ENCODE results near the gene HS6ST3.
"Not testable (repeated sequence)": the region's sequence is repeated elsewhere in the genome, so short reads cannot be mapped to it uniquely, and the experiment has no call there.

HS6ST3 gene

DNA sequence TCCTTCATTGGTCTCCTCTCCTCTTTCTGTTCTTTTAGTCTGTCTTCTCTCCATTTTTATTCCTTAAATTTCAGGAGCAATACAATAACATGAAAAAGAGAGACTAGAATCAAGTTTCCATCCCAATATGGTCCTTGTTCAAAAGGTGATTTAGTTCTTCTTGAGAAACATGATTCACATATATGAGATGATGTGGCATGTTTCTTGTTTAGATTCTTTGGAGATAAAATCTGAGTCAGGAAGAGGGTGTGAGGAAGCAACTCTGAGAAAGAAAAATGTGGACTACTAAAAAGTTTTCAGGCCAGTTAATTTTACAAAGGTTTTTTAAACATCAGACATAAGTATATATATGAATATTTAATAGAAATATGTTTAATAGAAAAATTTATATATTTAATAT lies 673.0 kb downstream of the HS6ST3 start:
- DNase-seq (ENCODE audit: extremely low spot score, insufficient read length, low read depth) (no peak), FAIRE-seq (no peak)

DNA sequence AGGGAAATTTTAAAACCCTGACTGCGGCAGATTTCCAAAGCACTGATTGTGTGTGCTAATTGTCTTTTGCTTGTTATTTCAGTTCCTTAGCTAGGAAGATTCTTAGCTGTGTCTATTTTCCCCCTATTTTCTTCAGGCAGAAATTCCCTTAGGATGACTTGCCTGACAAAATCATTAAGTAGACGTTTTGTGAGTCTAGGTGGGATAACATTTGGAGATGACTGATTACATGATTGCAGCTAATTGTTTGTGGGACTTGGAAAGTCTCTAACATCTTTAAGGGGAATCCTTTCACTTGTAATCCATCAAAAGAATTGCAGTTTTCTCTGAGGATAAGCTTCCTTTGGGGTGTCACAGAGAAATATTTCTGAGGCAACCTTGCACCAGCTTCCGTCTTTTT lies 676.4 kb downstream of the HS6ST3 start:
- DNase-seq (ENCODE audit: extremely low spot score, insufficient read length, low read depth) (no peak), FAIRE-seq (no peak)

DNA sequence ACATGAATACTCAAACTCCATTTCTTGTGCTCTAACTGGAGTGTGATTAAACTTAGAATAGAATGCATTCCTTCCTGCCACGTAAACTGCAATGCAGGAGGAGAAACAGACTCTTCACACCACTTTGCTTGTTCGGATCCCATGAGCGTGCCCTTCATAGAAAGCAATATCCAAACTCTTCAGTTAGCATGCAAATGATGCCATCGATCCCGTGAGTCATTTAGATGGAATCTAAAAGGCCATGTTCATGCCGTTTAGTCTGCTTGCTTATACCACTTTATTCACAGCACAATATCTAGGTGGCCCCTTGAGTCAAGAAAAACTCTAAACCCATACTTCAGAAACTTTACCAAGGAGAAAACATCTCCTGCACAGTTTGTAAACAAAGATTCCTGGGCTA lies 678.6 kb downstream of the HS6ST3 start:
- DNase-seq (ENCODE audit: extremely low spot score, insufficient read length, low read depth) (no peak), FAIRE-seq (no peak)

DNA sequence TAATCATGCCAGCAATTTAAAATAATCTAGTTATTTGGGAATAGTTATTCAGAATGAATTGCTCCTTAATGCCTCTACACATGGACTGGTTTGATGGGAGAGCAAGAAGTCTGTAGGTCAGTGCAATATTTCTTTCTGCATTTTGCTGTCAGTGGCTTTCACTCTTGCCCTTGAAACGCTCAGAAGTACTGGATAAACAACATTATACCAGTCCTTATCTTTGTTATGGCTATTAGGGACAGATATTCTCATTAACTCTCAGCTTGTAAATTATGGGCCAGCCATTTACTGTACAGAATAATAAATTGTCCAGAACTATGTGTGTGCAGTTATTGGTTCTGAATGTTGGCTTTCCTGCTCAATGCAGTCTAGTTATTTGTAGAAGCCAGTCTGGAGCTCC lies 680.0 kb downstream of the HS6ST3 start:
- no peak for FAIRE-seq

DNA sequence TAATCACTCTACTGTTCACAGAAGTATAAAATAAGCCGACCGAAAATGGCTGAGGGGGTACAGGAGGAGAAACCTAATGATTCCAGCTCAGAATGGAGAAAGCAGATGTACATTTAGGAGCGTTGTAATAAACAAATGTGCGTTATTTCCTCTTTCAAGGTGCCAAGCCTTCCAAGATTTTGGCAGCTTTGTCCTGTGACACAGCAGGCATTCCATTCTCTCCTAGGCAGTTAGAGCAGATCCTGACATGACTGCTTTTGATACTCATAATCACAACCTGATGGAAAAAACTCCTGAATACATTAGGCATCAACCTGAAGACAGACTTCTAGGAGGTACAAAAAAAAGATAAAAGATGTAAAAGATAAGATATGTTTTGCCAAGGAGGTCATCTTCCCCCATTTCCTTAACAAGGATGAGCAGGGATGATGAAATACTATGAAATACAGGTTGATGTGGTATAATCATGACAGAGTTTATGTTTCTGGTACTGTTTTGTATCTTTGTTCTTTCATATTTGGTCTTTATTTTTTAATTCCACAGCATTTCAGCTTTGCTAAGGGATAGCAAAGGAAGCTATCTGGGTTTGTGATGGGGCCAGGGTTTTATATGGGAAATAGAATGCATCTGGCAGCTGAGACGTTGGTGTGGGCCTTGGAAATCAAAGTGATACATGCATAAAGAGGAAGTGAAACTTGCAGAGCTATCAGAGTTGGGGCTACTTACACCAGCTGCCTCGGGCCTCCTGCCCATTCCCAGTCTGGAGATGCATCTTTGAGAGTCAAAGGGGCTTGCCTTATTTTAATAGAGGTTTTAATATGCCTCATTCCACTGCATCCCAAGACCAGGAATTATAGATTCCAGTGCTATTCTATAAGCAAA lies 681.8 kb downstream of the HS6ST3 start:
- DNase-seq (ENCODE audit: extremely low spot score, insufficient read length, low read depth) = peak; percentile 2

More for the DNA sequence above, 680.0 kb downstream of the HS6ST3 start:
- DNase-seq (ENCODE audit: extremely low spot score, insufficient read length, low read depth) = no peak

DNA sequence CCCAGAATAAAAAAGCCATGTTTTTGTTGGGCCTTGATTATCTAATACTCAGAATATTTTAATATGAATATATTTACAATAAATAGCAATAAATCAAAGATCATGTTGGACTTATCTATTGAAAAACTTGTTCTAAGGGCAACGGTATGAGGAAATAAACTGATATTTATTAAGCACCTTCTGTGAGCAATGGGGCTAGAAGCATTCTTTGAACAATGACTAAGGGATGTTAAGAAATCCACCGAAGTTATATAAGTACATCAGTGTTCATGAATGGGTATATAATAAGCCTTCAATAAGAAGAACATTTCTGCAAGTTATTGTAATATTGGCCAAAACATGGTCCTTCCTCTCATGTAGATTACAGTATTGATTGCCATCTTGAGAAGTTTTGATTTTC lies 682.5 kb downstream of the HS6ST3 start:
- FAIRE-seq = no peak
- DNase-seq (ENCODE audit: extremely low spot score, insufficient read length, low read depth) = no peak

More for the DNA sequence above, 681.8 kb downstream of the HS6ST3 start:
- FAIRE-seq = no peak

DNA sequence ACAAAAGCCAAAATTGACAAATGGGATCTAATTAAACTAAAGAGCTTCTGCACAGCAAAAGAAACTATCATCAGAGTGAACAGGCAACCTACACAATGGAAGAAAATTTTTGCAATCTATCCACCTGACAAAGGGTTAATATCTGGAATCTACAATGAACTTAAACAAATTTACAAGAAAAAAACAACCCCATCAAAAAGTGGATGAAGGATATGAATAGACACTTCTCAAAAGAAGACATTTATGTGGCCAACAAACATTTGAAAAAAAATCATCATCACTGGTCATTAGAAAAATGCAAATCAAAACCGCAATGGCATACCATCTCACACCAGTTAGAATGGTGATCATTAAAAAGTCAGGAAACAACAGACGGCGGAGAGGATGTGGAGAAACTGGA lies 688.4 kb downstream of the HS6ST3 start:
- not testable (repeated sequence) for DNase-seq (ENCODE audit: extremely low spot score, insufficient read length, low read depth); FAIRE-seq

DNA sequence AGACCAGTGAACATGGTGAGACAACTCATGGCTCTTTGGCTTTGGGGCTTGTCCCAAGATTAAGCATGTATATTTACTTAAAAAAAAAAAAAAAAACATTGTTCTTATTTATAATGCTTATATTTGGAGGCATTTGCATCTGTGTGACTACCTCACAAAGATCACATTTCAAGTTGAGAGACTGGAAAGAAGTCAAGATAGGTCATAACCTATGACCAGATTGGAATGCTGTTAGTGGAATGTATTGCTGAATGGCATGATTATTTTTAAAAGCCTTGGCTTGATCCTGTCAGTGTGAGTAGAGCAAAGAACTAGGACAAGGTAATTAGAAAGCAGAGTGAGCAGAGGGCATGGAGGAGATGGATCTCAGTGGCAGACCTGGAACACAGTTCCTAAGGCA lies 689.8 kb downstream of the HS6ST3 start:
- FAIRE-seq (no peak), DNase-seq (ENCODE audit: extremely low spot score, insufficient read length, low read depth) (no peak)

DNA sequence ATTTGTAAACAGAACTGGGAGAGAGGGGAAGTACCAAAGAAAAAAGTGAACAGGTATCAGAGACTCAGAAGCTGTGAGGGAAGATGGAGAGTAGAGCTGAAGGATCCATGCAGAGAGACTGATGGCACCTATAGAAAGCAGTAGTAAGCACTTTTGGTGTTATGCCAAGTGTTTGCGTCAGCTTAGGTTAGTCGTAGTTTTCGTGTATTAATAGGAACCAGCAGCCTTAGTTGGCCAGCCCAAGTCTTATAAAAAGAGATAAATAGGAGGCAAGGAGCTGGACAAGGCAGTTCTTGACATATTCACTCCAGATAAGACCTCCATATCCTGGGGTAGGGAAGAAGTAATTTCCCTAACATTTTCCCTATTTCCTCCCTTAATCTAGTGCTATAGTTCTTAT lies 690.2 kb downstream of the HS6ST3 start:
- DNase-seq (ENCODE audit: extremely low spot score, insufficient read length, low read depth) (no peak), FAIRE-seq (no peak)

DNA sequence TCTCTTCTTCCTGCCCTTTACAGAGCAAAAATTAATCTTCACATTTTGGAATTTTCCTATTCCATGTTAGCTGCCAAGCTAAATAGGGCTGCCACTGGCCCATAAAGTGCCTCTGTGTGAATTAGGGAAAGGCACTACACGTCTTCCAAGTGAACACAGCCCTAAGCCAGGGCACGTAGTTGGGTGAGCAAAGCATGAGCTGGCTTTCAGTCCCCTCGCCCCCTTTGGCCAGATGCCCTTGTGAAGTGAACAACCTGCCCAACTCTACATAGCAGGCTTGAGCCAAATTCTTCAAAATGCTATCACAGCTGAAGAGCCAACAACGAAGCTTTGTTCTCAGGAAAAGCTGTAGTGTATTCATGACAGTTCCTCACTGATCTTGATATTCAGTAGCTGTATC lies 691.2 kb downstream of the HS6ST3 start:
- no peak for DNase-seq (ENCODE audit: extremely low spot score, insufficient read length, low read depth)
- no peak for FAIRE-seq

DNA sequence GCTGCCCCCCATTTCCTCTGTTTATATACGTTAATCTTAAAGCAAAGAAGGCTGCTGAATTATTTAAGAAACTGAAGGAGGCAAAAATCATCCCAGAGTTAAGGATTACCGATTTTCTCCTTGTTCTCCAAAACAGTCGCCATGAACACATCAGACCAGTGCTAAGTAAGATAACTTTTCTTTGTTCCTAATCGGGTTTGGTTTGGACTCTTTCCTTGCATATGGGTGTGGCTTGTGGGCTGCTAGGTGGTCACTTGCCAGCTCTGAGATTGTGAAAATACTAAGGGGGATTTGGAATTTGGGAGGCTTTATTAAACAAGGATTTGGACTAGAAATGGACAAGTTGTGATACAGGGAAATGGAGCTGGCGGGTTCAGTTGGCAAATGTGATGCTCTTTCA lies 692.3 kb downstream of the HS6ST3 start:
- FAIRE-seq = no peak
- DNase-seq (ENCODE audit: extremely low spot score, insufficient read length, low read depth) = no peak

DNA sequence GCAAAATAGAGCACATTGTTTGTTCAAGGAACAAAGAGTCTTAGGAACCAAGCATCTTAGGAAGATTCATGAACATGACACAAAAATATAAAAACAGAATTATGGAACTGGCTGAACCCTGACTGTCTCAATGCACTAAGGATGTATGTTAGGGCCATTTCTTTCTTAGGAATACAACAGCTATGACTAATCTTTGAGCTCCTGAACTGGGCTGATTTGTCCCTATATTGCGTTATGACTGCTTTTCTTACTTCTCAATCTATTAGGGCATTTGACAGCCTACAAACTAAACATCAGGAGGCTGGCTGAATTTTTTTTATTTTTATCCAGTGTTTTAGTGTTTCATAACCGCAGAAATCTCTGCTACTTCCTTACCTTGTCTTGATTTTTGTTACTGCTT lies 693.1 kb downstream of the HS6ST3 start:
- DNase-seq (ENCODE audit: extremely low spot score, insufficient read length, low read depth) (no peak), FAIRE-seq (no peak)

DNA sequence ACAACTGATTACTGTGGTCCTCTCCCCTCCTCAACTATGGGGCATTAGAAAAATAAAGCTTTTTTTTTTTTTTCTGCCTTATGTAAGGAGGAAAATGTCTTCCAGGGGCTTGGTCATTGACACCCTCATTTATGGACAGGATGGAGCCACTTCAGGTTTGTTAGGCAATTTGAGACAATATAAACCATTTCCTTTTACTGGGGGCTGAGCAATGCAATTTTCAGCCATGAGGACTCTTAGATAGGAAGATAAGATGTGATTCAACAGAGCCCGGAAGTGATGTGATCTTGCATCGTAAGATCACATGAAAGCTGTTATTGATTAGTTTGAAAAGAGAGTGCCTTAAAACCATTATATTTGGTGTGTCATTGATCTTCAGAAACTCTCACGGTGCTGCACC lies 693.6 kb downstream of the HS6ST3 start:
- DNase-seq (ENCODE audit: extremely low spot score, insufficient read length, low read depth) = no peak
- no peak for FAIRE-seq

DNA sequence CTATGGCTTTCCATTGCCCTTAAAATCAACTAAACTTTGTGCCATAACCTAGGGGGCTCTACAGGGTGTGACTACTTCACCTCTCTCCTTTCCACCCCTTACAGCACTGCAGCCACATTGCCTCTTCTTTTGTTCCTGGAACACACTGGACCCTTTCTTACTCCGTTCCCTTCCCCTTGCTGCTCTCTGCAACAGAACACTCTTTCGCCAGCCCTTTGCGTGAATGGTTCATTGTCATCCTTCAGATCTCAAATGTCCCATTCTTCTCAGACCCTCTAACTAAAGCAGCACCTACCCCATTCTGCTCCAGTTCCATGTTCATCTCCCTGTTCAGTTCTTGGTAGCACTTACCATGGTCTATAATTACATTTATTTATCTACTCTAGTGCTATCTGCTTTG lies 696.1 kb downstream of the HS6ST3 start:
- FAIRE-seq = no peak
- no peak for DNase-seq (ENCODE audit: extremely low spot score, insufficient read length, low read depth)

DNA sequence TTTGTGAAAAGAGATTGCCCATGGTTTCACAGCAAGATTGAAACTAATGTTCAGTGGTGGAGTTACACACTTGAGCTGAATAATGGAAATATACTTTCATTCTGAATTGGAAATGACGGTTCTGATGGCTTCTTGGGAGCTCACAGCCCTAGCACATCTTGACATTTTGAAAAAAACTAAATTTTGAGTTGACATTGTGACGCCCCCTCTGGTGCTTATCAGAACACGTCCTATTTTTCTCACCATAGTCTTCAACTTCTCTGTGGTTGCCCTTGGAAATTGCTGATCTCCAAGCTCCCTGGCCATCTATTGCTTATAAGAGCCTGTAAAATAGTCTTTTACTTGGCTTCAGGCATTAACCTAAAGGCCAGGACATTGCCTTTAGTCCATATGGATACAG lies 702.3 kb downstream of the HS6ST3 start:
- FAIRE-seq (no peak), DNase-seq (ENCODE audit: extremely low spot score, insufficient read length, low read depth) (no peak)

DNA sequence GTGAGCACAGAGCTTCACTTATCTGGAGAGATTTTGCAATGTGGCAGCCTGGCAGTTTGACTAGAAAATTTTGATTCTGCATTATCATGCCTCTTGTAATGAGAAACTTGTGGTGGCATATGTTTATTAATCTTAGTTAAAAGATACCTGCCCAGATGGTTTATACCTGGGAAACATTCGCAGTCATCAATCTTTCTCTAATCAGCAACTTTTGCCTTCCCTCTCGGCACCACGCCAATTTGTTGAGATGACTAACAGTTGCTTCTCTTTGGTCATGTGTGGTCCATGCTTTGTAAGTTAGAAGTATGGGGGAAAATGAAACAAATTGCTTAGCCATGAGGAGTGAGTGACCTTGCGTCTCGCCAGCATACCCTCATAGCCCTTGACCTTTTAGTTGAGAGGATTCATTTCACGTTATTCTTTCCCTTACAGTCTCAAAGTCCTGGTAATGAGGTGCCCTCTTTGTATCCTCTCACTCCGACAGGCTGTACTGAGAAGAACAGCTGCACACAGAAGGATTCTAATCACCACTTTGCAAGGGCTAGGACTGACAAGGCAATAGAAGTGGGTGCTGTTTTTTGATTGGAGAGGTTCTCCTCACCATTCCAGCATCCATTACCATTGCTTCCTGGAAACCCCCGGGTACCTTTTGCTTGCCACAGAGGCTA lies 703.0 kb downstream of the HS6ST3 start:
- DNase-seq (ENCODE audit: extremely low spot score, insufficient read length, low read depth) (no peak), FAIRE-seq (no peak)

DNA sequence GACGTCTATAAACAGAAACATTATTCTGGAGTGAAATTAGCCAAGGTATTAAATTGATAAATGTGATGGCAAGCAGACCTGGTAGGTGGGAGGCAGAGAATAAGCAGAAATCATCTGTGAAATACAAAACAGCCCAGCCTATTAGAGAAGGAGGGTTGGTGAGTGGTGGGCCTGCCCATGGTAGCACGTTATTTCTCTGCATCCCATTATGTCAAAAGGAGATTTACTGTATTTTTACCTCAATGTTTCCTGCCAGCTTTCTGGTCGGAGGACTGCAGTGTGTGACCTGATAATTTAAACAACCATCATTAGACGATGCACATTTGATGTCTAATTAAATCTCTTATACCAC lies 703.5 kb downstream of the HS6ST3 start:
- DNase-seq (ENCODE audit: extremely low spot score, insufficient read length, low read depth) = no peak
- FAIRE-seq = no peak

DNA sequence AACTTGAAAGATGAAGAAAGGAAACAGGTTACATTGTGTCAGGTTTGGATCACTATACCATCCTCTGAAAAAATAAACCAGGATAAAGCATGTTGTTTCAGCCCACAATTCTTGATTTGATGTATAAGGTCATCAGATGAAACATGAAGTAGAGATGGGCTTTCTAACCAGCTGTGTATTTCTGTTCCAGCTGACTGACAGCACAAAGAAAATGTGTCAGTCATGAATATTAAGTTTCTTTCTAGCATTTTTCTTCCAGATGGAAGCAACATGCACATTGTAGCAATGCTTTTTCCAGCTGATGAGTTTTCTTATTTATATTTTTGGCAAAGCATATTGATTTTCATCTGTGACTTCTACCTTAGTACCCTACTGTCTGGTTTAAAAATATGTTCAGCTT lies 704.8 kb downstream of the HS6ST3 start:
- no peak for FAIRE-seq
- DNase-seq (ENCODE audit: extremely low spot score, insufficient read length, low read depth) = no peak

DNA sequence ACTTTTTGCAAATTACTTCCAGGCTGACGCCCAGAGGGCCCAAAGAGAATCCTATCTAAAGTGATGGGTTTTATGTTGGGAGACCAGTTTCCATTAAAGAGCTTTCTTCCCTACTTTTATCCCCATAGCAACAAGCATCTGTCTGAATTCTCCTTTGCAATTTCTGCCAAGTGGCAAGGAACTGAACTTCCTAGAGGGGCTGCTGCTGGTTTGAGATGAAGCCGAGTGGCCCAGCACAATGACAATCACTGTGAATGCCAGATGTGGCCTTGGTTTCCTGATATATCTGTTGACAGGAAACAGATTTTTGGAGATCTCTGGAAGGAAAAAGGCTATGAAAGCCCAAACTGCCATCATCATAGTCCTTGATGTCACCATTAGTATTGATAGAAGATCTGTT lies 705.8 kb downstream of the HS6ST3 start:
- DNase-seq (ENCODE audit: extremely low spot score, insufficient read length, low read depth) (no peak), FAIRE-seq (no peak)

DNA sequence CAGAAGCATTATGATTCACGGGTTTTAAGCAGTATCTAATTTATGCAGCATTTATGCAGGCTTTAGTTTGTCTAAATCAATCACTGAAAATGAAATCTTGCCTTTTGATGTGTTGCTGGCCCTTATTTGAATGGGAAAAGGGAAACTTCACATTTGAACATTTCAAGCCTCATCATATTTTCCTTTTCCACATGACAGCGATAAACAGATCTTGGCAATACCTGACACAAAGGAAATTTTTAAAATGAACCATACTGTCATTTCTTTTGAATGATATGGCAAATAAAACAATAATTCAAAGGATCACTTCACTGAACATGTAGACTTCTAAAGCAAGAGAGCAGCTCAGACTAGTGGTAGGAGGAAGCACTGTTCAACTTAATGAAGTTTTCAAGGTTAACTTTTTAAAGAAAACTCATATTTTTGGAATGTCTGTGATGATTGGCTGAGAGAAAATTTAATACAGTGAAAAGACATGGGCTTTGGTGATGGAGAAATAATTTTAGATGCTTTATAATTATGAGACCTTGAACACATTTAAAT lies 706.3 kb downstream of the HS6ST3 start:
- FAIRE-seq (no peak), DNase-seq (ENCODE audit: extremely low spot score, insufficient read length, low read depth) (no peak)

DNA sequence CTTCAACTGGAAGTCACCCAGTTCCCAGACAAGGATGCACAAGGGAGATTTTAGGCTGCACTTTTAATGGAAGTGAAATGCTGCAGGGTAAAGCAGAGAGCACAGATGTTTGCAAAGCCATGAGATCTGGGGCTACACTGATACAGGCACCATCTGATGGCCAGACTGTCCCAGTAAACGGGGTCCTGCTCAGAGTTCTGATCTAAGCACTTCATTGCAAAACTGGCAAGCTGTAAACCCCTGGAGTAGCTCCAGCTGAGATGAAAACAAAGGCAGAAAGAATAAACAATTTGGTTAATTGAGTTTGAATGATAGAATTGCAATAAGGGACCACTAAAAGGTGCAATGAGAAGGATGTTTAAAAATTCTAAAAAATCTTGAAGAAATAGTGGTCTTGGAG lies 707.2 kb downstream of the HS6ST3 start:
- FAIRE-seq (no peak), DNase-seq (ENCODE audit: extremely low spot score, insufficient read length, low read depth) (no peak)

Measured in GM18507 (cell line).